Measurements from ENCODE around the gene SPRN. TPM values are rescaled to one million over a fixed set of nuclear protein-coding genes. Genes with fewer than 3 reads are reported as not detected.

SPRN gene
- total and polyA plus RNA-seq, 2 of the 4 experiments (the other 2 are of a cell fraction), result 0.36 to 2.3 TPM

DNA sequence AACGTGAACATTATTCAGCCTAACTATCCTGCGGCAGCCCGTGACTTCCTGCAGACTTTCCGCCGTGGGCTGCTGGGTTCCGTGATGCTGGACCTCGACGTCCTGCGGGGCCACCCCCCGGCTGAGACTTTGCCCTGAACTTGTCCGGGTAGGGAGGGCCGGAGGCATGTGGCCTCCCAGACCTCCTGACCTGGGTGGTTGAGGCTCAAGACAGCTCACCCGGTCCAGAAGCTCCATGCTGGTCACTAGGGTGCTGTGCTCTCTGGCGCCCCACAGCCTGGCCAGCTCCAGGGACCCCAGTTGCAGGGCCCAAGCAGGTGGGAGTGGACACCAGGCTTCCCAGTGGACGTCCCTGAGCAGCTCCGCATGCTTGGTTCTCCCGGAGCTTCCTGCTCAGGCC, 4.4 kb downstream of the SPRN start:
- no peak overlapping the region for H3K4me2 ChIP-seq (ENCODE audit: low read depth, low read length)
- no peak overlapping the region for H2AFZ ChIP-seq (replicated peaks; ENCODE audit: low read length, poor library complexity)
- no peak overlapping the region for H3K56ac ChIP-seq (ENCODE audit: extremely low read depth, insufficient read depth, low read length)
- in situ Hi-C loops (cut with MboI; ENCODE audit: low sequenced_read_pairs), result no loop called here
- no peak overlapping the region for H3K4me3 ChIP-seq (ENCODE audit: insufficient read depth, low read depth, low read length)
- H3K9me1 ChIP-seq (ENCODE audit: insufficient read depth, low read length), result no peaks in the 10 kb centered on the region
- no peak overlapping the region for H2BK15ac ChIP-seq (ENCODE audit: low read depth, low read length)
- 89% methylated on average over 11 of the region's 17 CpGs; no CpG with 5 or more reads in 1 of the 2 experiments for WGBS, 2 experiments (ENCODE audit: extremely low coverage in 2 of 2, insufficient read length in 1 of 2)
- ChIA-PET CTCF (no interaction called here), POLR2A (ENCODE audit: unreplicated experiment) (no interaction called here)
- no peak overlapping the region for H4K91ac ChIP-seq (ENCODE audit: insufficient read depth, low read depth, low read length)
- H3K36me3 ChIP-seq (ENCODE audit: control insufficient read depth, insufficient read depth, low read length), result peaks cover 30% of the 10 kb centered on the region
- peaks cover 3% of the 10 kb centered on the region; the same call in 1 of the 2 replicates for H3K27me3 ChIP-seq (ENCODE audit: control insufficient read depth, insufficient read depth, low read length)
- DNase-seq (no peak), ATAC-seq (ENCODE audit: low read depth) (no peak)
- no peak overlapping the region for H2BK120ac ChIP-seq (ENCODE audit: low read depth, low read length)
- TF ChIP-seq, protein P1, sequence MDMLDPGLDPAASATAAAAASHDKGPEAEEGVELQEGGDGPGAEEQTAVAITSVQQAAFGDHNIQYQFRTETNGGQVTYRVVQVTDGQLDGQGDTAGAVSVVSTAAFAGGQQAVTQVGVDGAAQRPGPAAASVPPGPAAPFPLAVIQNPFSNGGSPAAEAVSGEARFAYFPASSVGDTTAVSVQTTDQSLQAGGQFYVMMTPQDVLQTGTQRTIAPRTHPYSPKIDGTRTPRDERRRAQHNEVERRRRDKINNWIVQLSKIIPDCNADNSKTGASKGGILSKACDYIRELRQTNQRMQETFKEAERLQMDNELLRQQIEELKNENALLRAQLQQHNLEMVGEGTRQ (IDR thresholded peaks at IDR 0.05; ENCODE audit: low read depth, low read length), result no peak
- TF ChIP-seq BHLHE40 (IDR thresholded peaks at IDR 0.05; ENCODE audit: low read depth, low read length), result no peak
- no peak for TF ChIP-seq RAD21 (IDR thresholded peaks at IDR 0.05; ENCODE audit: low read length)
- TF ChIP-seq SMC3 (IDR thresholded peaks at IDR 0.05; ENCODE audit: low read depth, low read length), result no peak
- TF ChIP-seq RCOR1 (IDR thresholded peaks at IDR 0.05; ENCODE audit: insufficient replicate concordance, low read length), result no peak
- TF ChIP-seq RFX5 (IDR thresholded peaks at IDR 0.05; ENCODE audit: low read depth, low read length), result no peak
- TF ChIP-seq, protein P2, sequence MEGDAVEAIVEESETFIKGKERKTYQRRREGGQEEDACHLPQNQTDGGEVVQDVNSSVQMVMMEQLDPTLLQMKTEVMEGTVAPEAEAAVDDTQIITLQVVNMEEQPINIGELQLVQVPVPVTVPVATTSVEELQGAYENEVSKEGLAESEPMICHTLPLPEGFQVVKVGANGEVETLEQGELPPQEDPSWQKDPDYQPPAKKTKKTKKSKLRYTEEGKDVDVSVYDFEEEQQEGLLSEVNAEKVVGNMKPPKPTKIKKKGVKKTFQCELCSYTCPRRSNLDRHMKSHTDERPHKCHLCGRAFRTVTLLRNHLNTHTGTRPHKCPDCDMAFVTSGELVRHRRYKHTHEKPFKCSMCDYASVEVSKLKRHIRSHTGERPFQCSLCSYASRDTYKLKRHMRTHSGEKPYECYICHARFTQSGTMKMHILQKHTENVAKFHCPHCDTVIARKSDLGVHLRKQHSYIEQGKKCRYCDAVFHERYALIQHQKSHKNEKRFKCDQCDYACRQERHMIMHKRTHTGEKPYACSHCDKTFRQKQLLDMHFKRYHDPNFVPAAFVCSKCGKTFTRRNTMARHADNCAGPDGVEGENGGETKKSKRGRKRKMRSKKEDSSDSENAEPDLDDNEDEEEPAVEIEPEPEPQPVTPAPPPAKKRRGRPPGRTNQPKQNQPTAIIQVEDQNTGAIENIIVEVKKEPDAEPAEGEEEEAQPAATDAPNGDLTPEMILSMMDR (conservative IDR thresholded peaks at IDR 0.05; ENCODE audit: low read depth, low read length), result no peak
- TF ChIP-seq, protein P3, sequence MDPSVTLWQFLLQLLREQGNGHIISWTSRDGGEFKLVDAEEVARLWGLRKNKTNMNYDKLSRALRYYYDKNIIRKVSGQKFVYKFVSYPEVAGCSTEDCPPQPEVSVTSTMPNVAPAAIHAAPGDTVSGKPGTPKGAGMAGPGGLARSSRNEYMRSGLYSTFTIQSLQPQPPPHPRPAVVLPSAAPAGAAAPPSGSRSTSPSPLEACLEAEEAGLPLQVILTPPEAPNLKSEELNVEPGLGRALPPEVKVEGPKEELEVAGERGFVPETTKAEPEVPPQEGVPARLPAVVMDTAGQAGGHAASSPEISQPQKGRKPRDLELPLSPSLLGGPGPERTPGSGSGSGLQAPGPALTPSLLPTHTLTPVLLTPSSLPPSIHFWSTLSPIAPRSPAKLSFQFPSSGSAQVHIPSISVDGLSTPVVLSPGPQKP (IDR thresholded peaks at IDR 0.05; ENCODE audit: borderline replicate concordance, low read depth, low read length), result no peak
- TF ChIP-seq MXI1 (IDR thresholded peaks at IDR 0.05; ENCODE audit: borderline replicate concordance, low read depth, low read length), result no peak
- no peak for TF ChIP-seq CEBPB (IDR thresholded peaks at IDR 0.05; ENCODE audit: low read depth, low read length)
- no peak for TF ChIP-seq MAZ (IDR thresholded peaks at IDR 0.05; ENCODE audit: borderline replicate concordance, low read depth, low read length)
- no peak for TF ChIP-seq NFE2L2 (IDR thresholded peaks at IDR 0.05; ENCODE audit: low read depth, low read length)
- no peak for TF ChIP-seq FOS (IDR thresholded peaks at IDR 0.05; ENCODE audit: low read depth, low read length)
- no peak overlapping the region for H2AK5ac ChIP-seq (ENCODE audit: low read depth, low read length)
- H3K9me3 ChIP-seq (ENCODE audit: control insufficient read depth, insufficient read depth, low read length), result no peaks in the 10 kb centered on the region
- intact Hi-C loops (cut with micrococcal nuclease), result no loop called here
- dilution Hi-C loops (cut with HindIII; ENCODE audit: low sequenced_read_pairs, unreplicated experiment), result no loop called here
- H4K8ac ChIP-seq (ENCODE audit: low read depth in 2 of 2, low read length in 2 of 2), result no peak overlapping the region
- BruUV-seq (replicated peaks), result no TSS peak
- H2AK9ac ChIP-seq (replicated peaks; ENCODE audit: low read depth, low read length, poor library complexity), result no peak overlapping the region
- no peak overlapping the region for H3K27ac ChIP-seq (ENCODE audit: insufficient read depth, low read length)
- H4K20me1 ChIP-seq (ENCODE audit: insufficient read depth, low read length), result no peaks in the 10 kb centered on the region; the same call in none of the 2 replicates
- no peak overlapping the region for H3K4ac ChIP-seq (ENCODE audit: low read depth, low read length)
- no peak overlapping the region for H2BK20ac ChIP-seq (ENCODE audit: low read depth, low read length)
- no peak overlapping the region for H2BK5ac ChIP-seq (ENCODE audit: low read depth, low read length, poor library complexity, severe bottlenecking)
- H3K9ac ChIP-seq (ENCODE audit: low read depth, low read length), result no peak overlapping the region
- no peak overlapping the region for H3K23ac ChIP-seq (ENCODE audit: low read depth, low read length)
- peaks cover 6 to 7% of the 10 kb centered on the region in 2 experiments; a peak in 1 of 4 replicates for H3K79me1 ChIP-seq (ENCODE audit: low read depth in 1 of 2, low read length in 2 of 2)
- H3K18ac ChIP-seq (ENCODE audit: low read depth, low read length), result no peak overlapping the region
- H4K5ac ChIP-seq (ENCODE audit: low read depth, low read length), result no peak overlapping the region
- no peaks in the 10 kb centered on the region; the same call in 1 of the 2 replicates for H3K4me1 ChIP-seq (ENCODE audit: control insufficient read depth, insufficient read depth, low read length)
- no peak overlapping the region for H3K14ac ChIP-seq (replicated peaks; ENCODE audit: low read depth, low read length)

Data from IMR-90 (cell line).